Esophagus (tissue), 2 donors: ENCODE measurements around the gene SUPT16H. TPM values are rescaled to one million over a fixed set of nuclear protein-coding genes. Genes with fewer than 3 reads are reported as not detected.

Experiments
- H3K27ac ChIP-seq, 2 donors: one replicate each; pipeline ENCODE4 v1.5.1; 2013; ENCODE audit warnings: low read depth in 2 of 2, mild to moderate bottlenecking in 2 of 2, inconsistent platforms in 1 of 2, low read length in 1 of 2, moderate library complexity in 1 of 2
- H3K27me3 ChIP-seq, 2 donors: one replicate each; pipeline ENCODE4 v1.6.1; 2013; ENCODE audit warnings: low read length in 2 of 2, control low read depth in 1 of 2, mild to moderate bottlenecking in 1 of 2; ENCODE audit not compliant: insufficient read depth in 2 of 2, control insufficient read depth in 1 of 2
- H3K36me3 ChIP-seq, 2 donors: one replicate each; pipeline ENCODE4 v1.6.1; 2013; ENCODE audit warnings: low read length in 1 of 2; ENCODE audit not compliant: control insufficient read depth in 2 of 2, insufficient read depth in 2 of 2
- H3K4me1 ChIP-seq, 2 donors: one replicate each; pipeline ENCODE4 v1.6.1; 2013; ENCODE audit warnings: low read length in 1 of 2; ENCODE audit not compliant: control insufficient read depth in 2 of 2, insufficient read depth in 2 of 2
- H3K4me3 ChIP-seq, 2 donors: one replicate each; pipeline ENCODE4 v1.5.1; 2013; ENCODE audit warnings: low read length in 2 of 2, mild to moderate bottlenecking in 2 of 2, low read depth in 1 of 2, moderate library complexity in 1 of 2
- H3K9me3 ChIP-seq, 2 donors: one replicate each; pipeline ENCODE4 v1.6.1; 2013; ENCODE audit warnings: mild to moderate bottlenecking in 2 of 2, low read depth in 1 of 2, low read length in 1 of 2, moderate library complexity in 1 of 2; ENCODE audit not compliant: control insufficient read depth in 2 of 2, insufficient read depth in 1 of 2
- WGBS, 2 donors: extraction: QIAGEN DNeasy Blood & Tissue Kit; methylation state at CpG; one replicate each; pipeline ENCODE4 v1.1.7; 2013; 5-methylcytosine and 5-hydroxymethylcytosine counted together
- polyA plus RNA-seq, 2 donors: library from polyadenylated mRNA; stranded (reverse); fragments of 200-250 nt; gene quantifications; one replicate each; pipeline ENCODE4 v1.2.3, GENCODE V29; 2013
- donor health status: healthy with polysubstance abuse.
- donor health status: Bipolar disorder and iron deficiency.

The SUPT16H gene
- 10 to 100 TPM; 29.2 to 39.4 TPM for polyA plus RNA-seq

DNA sequence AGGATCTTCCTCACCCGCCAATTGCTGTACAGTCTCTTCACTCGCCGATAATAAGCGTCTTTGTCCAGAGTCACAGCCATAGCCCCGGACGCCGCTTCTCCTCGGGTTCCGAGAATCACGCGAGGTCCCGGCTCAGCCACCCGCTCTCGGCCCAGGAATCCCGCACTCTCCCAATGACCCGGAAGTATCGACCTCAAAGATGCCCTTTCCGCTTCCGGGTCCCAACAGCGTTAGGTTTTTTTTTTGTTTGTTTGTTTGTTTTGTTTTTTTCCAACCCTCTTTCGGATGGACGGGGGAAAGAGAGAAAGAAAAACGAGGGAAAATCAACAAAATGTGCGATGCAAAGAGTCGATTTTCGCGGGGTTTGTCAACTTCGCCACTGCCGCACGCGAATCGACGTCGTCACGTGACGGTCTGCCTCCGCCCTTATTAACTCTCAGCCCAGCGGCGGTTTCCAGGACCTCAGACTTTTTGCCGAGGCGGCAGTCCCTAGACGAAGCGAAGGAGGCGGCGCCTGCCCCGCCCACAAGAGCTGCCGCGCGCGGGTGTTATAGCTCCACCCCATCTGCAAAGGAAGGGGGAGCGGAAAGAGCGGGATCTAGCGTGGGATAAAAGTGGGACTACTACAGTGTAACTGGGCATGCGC is at the start of gene SUPT16H:
Gene SUPT16H, minus strand, starts transcription at position 172 of the 646 bp plus-strand sequence. Its CDS starts 92 bp downstream, at position 80.
- Histone ChIP-seq H3K27me3 (no peaks in the 10 kb centered on the region), H3K9me3 (no peaks in the 10 kb centered on the region), H3K4me3 (peak within 1 kb of the TSS; percentile 88 to 91), H3K36me3 (peaks cover 0 to 9% of the 10 kb centered on the region in 2 donors), H3K27ac (peak within 1 kb of the TSS; percentile 85 to 93), H3K4me1 (no peaks in the 10 kb centered on the region)
- WGBS, 2 donors: 0% methylated on average over 54 of the region's 54 CpGs

DNA sequence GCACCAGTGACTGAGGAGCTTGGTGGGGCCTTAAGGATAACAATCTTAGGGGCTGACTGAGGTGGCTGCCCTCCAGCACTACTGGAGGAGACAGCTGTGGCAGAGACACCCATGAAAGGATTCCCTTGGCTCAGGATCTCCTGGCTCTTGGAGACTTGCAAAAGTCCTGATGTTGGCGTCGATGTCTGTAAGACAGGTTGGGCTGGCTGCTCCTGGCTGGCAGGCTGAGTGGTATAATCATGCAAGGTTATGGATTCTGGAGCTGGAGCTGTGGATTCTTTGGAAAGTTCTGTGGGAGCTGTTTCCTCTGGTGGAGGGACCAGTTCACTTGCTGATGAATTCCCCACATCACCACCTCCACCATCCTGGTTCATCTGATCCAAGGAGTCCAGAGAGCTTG is 47.3 kb upstream of the SUPT16H start:
- peaks cover 0 to 3% of the 10 kb centered on the region in 2 donors for H3K4me1 ChIP-seq
- WGBS, 2 donors: 63 to 72% methylated on average over 2 of the region's 2 CpGs
- H3K27me3 ChIP-seq: no peaks in the 10 kb centered on the region
- peaks cover 5 to 20% of the 10 kb centered on the region in 2 donors for H3K36me3 ChIP-seq
- no peak overlapping the region for H3K27ac ChIP-seq
- no peaks in the 10 kb centered on the region for H3K9me3 ChIP-seq
- H3K4me3 ChIP-seq: no peak overlapping the region

DNA sequence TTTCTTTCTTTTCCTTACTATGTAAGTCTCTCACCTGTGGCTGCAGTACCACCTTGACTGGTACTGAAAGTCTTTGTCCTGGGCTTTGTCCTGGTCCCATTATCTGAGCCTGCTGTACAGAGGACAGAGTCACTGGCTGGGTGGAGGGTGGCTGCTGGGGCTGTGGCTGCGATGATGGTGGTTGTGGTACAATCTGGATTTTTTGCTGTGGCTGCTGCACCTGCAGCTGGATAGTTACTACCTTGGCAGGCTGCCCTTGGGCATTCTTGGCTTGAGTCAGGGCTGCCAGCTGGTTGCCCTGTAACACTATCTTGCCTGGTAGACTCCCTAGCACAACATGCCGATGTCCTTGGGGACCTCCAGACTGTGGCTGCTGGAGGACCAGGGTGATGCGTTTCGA is 45.1 kb upstream of the SUPT16H start:
- no peak overlapping the region for H3K27ac ChIP-seq
- H3K4me1 ChIP-seq: peaks cover 0 to 3% of the 10 kb centered on the region in 2 donors
- H3K4me3 ChIP-seq: no peak overlapping the region
- WGBS, 2 donors: 74 to 96% methylated on average over 4 of the region's 4 CpGs
- H3K27me3 ChIP-seq: no peaks in the 10 kb centered on the region
- H3K9me3 ChIP-seq: no peaks in the 10 kb centered on the region
- H3K36me3 ChIP-seq: peaks cover 10 to 25% of the 10 kb centered on the region in 2 donors

DNA sequence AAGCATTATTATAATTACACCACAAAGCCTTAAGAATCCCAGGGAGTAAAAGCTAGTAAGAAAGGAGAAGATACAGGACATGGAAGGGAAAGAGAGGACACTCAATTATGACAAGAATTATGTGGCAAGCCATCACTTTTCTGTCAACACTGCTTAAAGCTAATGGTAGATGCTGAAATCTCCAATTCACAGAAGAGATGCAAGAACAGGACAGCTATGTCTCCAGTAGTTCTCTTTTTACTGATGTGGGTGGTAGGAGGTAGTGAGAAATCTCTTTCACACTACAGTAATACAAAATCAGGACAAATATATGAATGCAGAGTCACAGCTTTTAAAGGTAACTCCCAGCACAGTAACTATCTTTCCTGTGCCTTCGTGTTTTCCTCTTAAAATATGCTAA is 42.9 kb upstream of the SUPT16H start:
- Histone ChIP-seq H3K36me3 (peaks cover 12 to 25% of the 10 kb centered on the region in 2 donors), H3K9me3 (no peaks in the 10 kb centered on the region), H3K4me1 (peaks cover 0 to 3% of the 10 kb centered on the region in 2 donors), H3K27me3 (no peaks in the 10 kb centered on the region), H3K4me3 (no peak overlapping the region), H3K27ac (no peak overlapping the region)
- 92 to 97% methylated on average over 1 of the region's 1 CpG for WGBS, 2 donors

DNA sequence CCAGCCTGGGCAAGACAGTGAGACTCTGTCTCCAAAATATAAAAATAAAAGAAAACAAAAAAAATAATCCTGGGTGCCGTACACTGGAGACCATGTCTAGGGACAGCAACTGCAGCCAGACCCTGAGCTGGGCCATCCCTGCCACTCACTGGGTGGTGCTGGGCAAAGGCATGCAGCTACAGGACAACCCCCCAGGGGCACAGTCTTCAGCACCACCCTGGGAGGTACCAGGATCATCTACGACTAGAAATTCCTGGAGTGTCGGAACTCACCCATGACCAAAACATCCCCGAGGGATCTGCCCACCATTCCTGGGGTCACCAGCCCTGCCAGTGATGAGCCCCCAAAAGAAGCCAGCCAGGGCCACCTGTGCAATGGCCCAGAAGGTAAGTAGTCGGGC is 35.7 kb upstream of the SUPT16H start:
- no peak overlapping the region for H3K4me3 ChIP-seq
- WGBS, 2 donors: 85 to 86% methylated on average over 5 of the region's 5 CpGs
- no peaks in the 10 kb centered on the region for H3K4me1 ChIP-seq
- H3K9me3 ChIP-seq: no peaks in the 10 kb centered on the region
- peaks cover 7 to 15% of the 10 kb centered on the region in 2 donors for H3K36me3 ChIP-seq
- no peak overlapping the region for H3K27ac ChIP-seq
- H3K27me3 ChIP-seq: no peaks in the 10 kb centered on the region

DNA sequence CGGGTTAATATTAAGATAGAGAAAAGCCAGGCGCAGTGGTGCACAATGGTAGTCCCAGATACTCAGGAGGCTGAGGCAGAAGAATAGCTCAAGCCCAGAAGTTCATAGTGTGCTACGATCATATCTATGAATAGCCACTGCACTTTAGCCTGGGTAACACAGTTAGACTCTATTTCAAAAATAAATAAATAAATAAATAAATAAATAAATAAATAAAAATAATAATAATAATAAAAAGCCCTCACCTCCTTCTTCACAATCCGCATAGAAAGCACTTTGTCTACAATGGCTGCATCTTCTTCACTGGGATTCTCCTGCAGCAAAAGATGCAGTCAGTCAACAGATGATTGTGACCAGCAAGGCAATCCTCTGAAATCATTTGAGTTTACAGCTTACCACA is 31.5 kb upstream of the SUPT16H start:
- Histone ChIP-seq H3K4me3 (no peak overlapping the region), H3K36me3 (peaks cover 11 to 17% of the 10 kb centered on the region in 2 donors), H3K4me1 (no peaks in the 10 kb centered on the region), H3K9me3 (no peaks in the 10 kb centered on the region), H3K27ac (no peak overlapping the region), H3K27me3 (no peaks in the 10 kb centered on the region)
- WGBS, 2 donors: 96% methylated on average over 4 of the region's 4 CpGs

DNA sequence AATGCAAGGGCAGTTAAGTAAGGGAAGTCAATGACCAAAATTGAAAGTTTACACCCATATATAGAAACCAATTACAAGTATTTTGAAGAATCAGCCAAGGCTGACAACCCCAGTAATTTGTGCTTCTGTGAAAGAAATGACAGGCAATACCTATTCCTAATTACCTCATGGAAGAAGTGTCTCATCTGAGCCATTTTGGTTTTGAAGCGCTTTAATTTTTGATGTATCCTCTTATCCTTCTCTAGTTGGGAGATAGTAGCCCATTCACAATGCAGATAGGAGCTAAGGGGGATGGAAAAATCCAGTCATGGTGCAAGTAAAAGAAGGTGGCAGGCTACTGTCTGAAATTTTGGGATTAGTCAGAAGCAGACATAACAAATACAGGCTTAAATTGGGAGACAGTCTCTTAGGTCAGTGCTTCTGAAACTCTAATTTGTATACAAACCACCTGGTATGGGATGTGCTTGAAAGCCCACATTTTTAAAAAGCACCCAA is 30.4 kb upstream of the SUPT16H start:
- Histone ChIP-seq H3K27me3 (no peaks in the 10 kb centered on the region), H3K36me3 (peaks cover 9 to 11% of the 10 kb centered on the region in 2 donors), H3K27ac (no peak overlapping the region), H3K4me3 (no peak overlapping the region), H3K9me3 (no peaks in the 10 kb centered on the region), H3K4me1 (no peaks in the 10 kb centered on the region)
- WGBS, 2 donors: 91 to 96% methylated on average over 1 of the region's 1 CpG

DNA sequence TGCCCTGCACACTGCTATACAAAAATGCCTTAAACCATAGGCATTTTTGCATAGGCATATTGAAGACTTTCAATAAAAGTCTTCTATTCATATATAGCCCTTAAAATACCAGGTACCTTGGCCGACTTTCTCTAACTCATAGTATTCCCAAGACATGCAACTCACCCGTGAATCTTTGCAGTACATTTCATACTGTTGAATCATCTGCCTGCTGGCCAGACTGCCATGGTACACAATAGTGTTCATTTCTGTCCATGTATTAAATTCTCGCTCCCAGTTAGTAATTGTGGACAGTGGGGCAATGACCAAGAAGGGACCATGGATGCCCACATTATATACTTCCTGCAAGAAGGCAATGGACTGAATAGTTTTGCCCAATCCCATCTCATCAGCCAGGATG is 24.3 kb upstream of the SUPT16H start:
- no peaks in the 10 kb centered on the region for H3K4me1 ChIP-seq
- no peak overlapping the region for H3K4me3 ChIP-seq
- H3K27ac ChIP-seq: no peak overlapping the region
- peaks cover 10 to 27% of the 10 kb centered on the region in 2 donors for H3K36me3 ChIP-seq
- no peaks in the 10 kb centered on the region for H3K9me3 ChIP-seq
- 76 to 84% methylated on average over 3 of the region's 3 CpGs for WGBS, 2 donors
- no peaks in the 10 kb centered on the region for H3K27me3 ChIP-seq

DNA sequence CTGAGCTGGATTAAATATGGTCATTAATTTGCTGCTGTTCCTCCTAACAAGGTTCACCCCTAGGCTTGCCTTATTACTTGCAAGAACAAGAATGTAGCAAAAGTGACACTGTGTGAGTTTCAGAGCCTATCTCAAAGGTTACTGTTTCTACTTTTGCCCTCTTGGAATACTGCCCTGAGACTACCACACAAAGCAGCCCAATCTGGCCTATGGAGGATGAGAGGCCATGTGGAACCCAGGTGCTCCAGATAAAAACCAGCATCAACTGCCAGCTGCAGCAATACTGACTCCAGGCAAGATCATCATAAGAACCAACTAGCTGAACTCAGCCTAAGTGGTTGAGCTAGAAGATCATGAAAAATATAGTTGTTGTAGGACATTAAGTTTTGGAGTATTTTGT is 22.4 kb upstream of the SUPT16H start:
- Histone ChIP-seq H3K4me1 (no peaks in the 10 kb centered on the region), H3K4me3 (no peak overlapping the region), H3K27me3 (no peaks in the 10 kb centered on the region), H3K36me3 (peaks cover 9 to 32% of the 10 kb centered on the region in 2 donors), H3K9me3 (no peaks in the 10 kb centered on the region), H3K27ac (no peak overlapping the region)

DNA sequence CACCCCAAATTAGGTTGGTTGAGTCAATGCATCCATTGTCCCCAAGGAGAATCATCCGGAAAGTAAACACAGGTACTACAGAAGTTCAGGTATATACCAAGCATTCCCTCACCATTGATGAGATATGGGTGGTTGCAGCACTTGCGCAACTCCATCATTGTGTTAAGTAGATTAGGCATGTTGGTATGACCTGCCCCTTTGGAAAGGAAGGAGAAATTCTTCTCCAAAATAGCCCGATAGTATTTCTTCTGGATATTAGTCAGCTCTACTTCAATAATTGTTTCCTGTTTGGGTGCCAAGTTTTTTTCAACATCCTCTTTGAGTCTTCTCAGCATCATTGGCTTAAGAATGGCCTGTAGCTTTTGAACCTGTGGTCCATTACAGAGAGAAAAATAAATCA is 21.3 kb upstream of the SUPT16H start:
- H3K36me3 ChIP-seq: peaks cover 13 to 32% of the 10 kb centered on the region in 2 donors
- no peaks in the 10 kb centered on the region for H3K27me3 ChIP-seq
- WGBS, 2 donors: 67 to 71% methylated on average over 3 of the region's 3 CpGs

More for the DNA sequence above, 21.3 kb upstream of the SUPT16H start:
- Histone ChIP-seq H3K27ac (no peak overlapping the region), H3K9me3 (no peaks in the 10 kb centered on the region), H3K4me1 (no peaks in the 10 kb centered on the region), H3K4me3 (no peak overlapping the region)
